Calu3 (cell line): Measurements from ENCODE around the gene HNRNPAB. TPM values are rescaled to one million over a fixed set of nuclear protein-coding genes. Genes with fewer than 3 reads are reported as not detected.

ENCODE experiments used
- BruUV-seq: library from RNA; stranded (reverse); fragments of 400-500 nt; replicated peaks from 2 replicates; lab custom pipeline; 2021; lab: Mats Ljungman, UMichigan
- CTCF ChIA-PET: fragments of 300-600 bp; sonication (Branson Sonifier 250); formaldehyde crosslinking; loops from one replicate; lab custom pipeline; 2022; ENCODE audit warnings: antibody characterized with exemption; lab: Charles Lee
- DNase-seq: peaks from one replicate; pipeline ENCODE4 v3.0.0; 2022
- H3K27ac Mint-ChIP-seq: one replicate; pipeline ENCODE4 v1.8.0; 2022; ENCODE audit warnings: mixed read lengths; ENCODE audit not compliant: unreplicated experiment
- H3K27me3 Mint-ChIP-seq: one replicate; pipeline ENCODE4 v1.8.0; 2022; ENCODE audit warnings: mixed read lengths; ENCODE audit not compliant: unreplicated experiment
- H3K36me3 Mint-ChIP-seq: one replicate; pipeline ENCODE4 v1.8.0; 2022; ENCODE audit warnings: mild to moderate bottlenecking, moderate library complexity, mixed read lengths; ENCODE audit not compliant: insufficient read depth, unreplicated experiment
- H3K4me1 Mint-ChIP-seq: one replicate; pipeline ENCODE4 v1.8.0; 2022; ENCODE audit warnings: mild to moderate bottlenecking, low read depth, mixed read lengths; ENCODE audit not compliant: unreplicated experiment
- H3K4me3 Mint-ChIP-seq: one replicate; pipeline ENCODE4 v1.8.0; 2022; ENCODE audit warnings: mild to moderate bottlenecking, low read depth, moderate library complexity, mixed read lengths; ENCODE audit not compliant: unreplicated experiment
- H3K9me3 Mint-ChIP-seq: one replicate; pipeline ENCODE4 v1.8.0; 2022; ENCODE audit warnings: low read depth, mixed read lengths; ENCODE audit not compliant: unreplicated experiment
- CTCF ChIP-seq: fragments of 200-600 bp; IDR thresholded peaks from one replicate; pipeline ENCODE4 v1.8.0; 2022; ENCODE audit warnings: antibody characterized with exemption; ENCODE audit not compliant: unreplicated experiment
- intact Hi-C: fragments of 100-400 bp; cut with micrococcal nuclease; formaldehyde crosslinking; loops from one replicate; pipeline ENCODE4 v1.10.0; 2022; ENCODE audit not compliant: unreplicated experiment
- total RNA-seq: library from RNA; stranded (reverse); gene quantifications from 2 replicates; pipeline ENCODE4 v1.2.3, GENCODE V29; 2022

Gene HNRNPAB
- total RNA-seq, 1 experiment from 2014 or later: 314 TPM

- no peak for TF ChIP-seq CTCF
- CTCF ChIA-PET: interaction anchor here (1.7 kb wide), 1 partner anchor 24 kb away, joined by 4 read pairs; no protein-coding TSS in a partner anchor
- H3K36me3 Mint-ChIP-seq: peaks cover 70% of the 10 kb centered on the region
- intact Hi-C loops: no loop called here
- H3K4me1 Mint-ChIP-seq: peaks cover 39% of the 10 kb centered on the region
- peak overlapping the region; percentile 84 for H3K4me3 Mint-ChIP-seq
- peaks cover 6% of the 10 kb centered on the region for H3K9me3 Mint-ChIP-seq
- H3K27ac Mint-ChIP-seq: peak overlapping the region; percentile 90
- H3K27me3 Mint-ChIP-seq: no peaks in the 10 kb centered on the region
- TSS peak; percentile 21 for BruUV-seq
- DNase-seq: no peak
These were observed 26.7 kb downstream of the HNRNPAB start for GRCh38 chr5:178230879-178231538.

GRCh38 chr5:178231539-178232123 is 27.3 kb downstream of the HNRNPAB start:
- CTCF ChIA-PET: interaction anchor here (1.7 kb wide), 1 partner anchor 25 kb away, joined by 4 read pairs; no protein-coding TSS in a partner anchor
- Mint-ChIP-seq H3K27me3 (no peaks in the 10 kb centered on the region), H3K4me1 (peaks cover 34% of the 10 kb centered on the region), H3K4me3 (peak overlapping the region; percentile 84), H3K9me3 (peaks cover 6% of the 10 kb centered on the region), H3K27ac (peak overlapping the region; percentile 90), H3K36me3 (peaks cover 66% of the 10 kb centered on the region)
- no peak for DNase-seq
- no TSS peak for BruUV-seq
- no peak for TF ChIP-seq CTCF
- intact Hi-C loops: no loop called here

- H3K9me3 Mint-ChIP-seq: peaks cover 4% of the 10 kb centered on the region
- intact Hi-C loops: no loop called here
- H3K36me3 Mint-ChIP-seq: peaks cover 59% of the 10 kb centered on the region
- H3K27ac Mint-ChIP-seq: peak within 1 kb of the TSS; percentile 90
- DNase-seq: peak; percentile 79
- peaks cover 27% of the 10 kb centered on the region for H3K4me1 Mint-ChIP-seq
- CTCF ChIA-PET: interaction anchor here (1.7 kb wide), 1 partner anchor 25 kb away, joined by 4 read pairs; no protein-coding TSS in a partner anchor
- H3K27me3 Mint-ChIP-seq: no peaks in the 10 kb centered on the region
- no peak for TF ChIP-seq CTCF
- H3K4me3 Mint-ChIP-seq: peak within 1 kb of the TSS; percentile 84
- no TSS peak for BruUV-seq
These were observed 28.0 kb downstream of the HNRNPAB start, which contains the start of gene PHYKPL for GRCh38 chr5:178232124-178232919. TSS of gene PHYKPL (minus strand) at chr5:178232802. CDS start at chr5:178232550, 252 bp downstream.

- no TSS peak for BruUV-seq
- Mint-ChIP-seq H3K9me3 (no peaks in the 10 kb centered on the region), H3K27ac (no peak overlapping the region)
These were observed 28.6 kb downstream of the HNRNPAB start for GRCh38 chr5:178232920-178233429.

More at GRCh38 chr5:178232920-178233429, 28.6 kb downstream of the HNRNPAB start:
- no peak for DNase-seq
- TF ChIP-seq CTCF: no peak
- Mint-ChIP-seq H3K36me3 (peaks cover 52% of the 10 kb centered on the region), H3K4me3 (peak overlapping the region; percentile 84), H3K27me3 (no peaks in the 10 kb centered on the region), H3K4me1 (peaks cover 21% of the 10 kb centered on the region)
- CTCF ChIA-PET: no interaction called here
- intact Hi-C loops: no loop called here
